Endothelial cell of umbilical vein (primary cell): ENCODE data around the gene MYO5B.

Experiments
- CTCF ChIP-seq, 2 donors: IDR thresholded peaks; 1 replicate in 1 of 2; 2 replicates in 1 of 2; pipeline ENCODE4 v1.5.1; 2011; ENCODE audit warnings: low read length in 2 of 2, mild to moderate bottlenecking in 2 of 2, moderate library complexity in 2 of 2, control low read depth in 1 of 2, inconsistent platforms in 1 of 2, low read depth in 1 of 2; ENCODE audit not compliant: insufficient read depth in 1 of 2; ENCODE audit errors: extremely low read depth in 1 of 2
- POLR2A ChIP-seq: IDR thresholded peaks from 2 replicates; pipeline ENCODE4 v1.6.1; 2012; ENCODE audit warnings: low read depth, mild to moderate bottlenecking, control low read depth, low read length
- POLR2AphosphoS5 ChIP-seq: IDR thresholded peaks from 2 replicates; pipeline ENCODE4 v1.6.1; 2012; ENCODE audit warnings: low read depth, mild to moderate bottlenecking, control low read depth, low read length, moderate library complexity; ENCODE audit not compliant: insufficient read depth

DNA sequence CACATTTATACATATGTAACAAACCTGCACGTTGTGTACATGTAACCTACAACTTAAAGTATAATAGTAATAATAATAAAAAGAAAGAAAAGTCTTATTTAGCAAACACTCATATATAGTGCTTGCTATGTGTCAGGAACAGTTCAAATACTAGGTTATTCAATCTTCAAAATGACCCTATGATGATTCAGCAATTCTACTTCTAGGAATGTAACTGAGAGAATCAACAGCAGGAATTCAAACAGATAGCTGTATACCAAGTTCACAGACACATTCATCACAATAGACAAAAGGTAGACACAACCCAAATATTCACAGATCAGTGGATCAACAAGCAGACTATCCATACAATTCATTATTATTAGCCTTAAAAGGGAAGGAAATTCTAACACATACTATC is 69.5 kb downstream of the MYO5B start:
- TF ChIP-seq POLR2AphosphoS5: no peak
- TF ChIP-seq POLR2A: no peak
- TF ChIP-seq CTCF (IDR thresholded peaks at IDR 0.05; ENCODE audit: extremely low read depth in 1 of 2, insufficient read depth in 1 of 2, low read depth in 1 of 2, low read length in 2 of 2): no peak
